SK-N-SH (cell line): ENCODE data around the gene ZNF410.

Experiments used
- MXI1 ChIP-seq: IDR thresholded peaks from 2 replicates; pipeline ENCODE4 v1.6.1; 2012; ENCODE audit warnings: mild to moderate bottlenecking, low read depth, low read length, improper control_type of control experiment
- ZBTB33 ChIP-seq: IDR thresholded peaks from 2 replicates; pipeline ENCODE4 v1.4.0; 2012; ENCODE audit warnings: low read depth, borderline replicate concordance
- TF ChIP-seq, protein P1 (sequence below): fragments of 200-600 bp; sonication (generic); IDR thresholded peaks from 2 replicates; pipeline ENCODE4 v1.6.1; 2017; ENCODE audit warnings: antibody characterized with exemption, mild to moderate bottlenecking, moderate library complexity

- TF ChIP-seq MXI1 (no peak), ZBTB33 (no peak)
- TF ChIP-seq, protein P1, sequence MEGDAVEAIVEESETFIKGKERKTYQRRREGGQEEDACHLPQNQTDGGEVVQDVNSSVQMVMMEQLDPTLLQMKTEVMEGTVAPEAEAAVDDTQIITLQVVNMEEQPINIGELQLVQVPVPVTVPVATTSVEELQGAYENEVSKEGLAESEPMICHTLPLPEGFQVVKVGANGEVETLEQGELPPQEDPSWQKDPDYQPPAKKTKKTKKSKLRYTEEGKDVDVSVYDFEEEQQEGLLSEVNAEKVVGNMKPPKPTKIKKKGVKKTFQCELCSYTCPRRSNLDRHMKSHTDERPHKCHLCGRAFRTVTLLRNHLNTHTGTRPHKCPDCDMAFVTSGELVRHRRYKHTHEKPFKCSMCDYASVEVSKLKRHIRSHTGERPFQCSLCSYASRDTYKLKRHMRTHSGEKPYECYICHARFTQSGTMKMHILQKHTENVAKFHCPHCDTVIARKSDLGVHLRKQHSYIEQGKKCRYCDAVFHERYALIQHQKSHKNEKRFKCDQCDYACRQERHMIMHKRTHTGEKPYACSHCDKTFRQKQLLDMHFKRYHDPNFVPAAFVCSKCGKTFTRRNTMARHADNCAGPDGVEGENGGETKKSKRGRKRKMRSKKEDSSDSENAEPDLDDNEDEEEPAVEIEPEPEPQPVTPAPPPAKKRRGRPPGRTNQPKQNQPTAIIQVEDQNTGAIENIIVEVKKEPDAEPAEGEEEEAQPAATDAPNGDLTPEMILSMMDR: no peak
These were observed 58.6 kb downstream of the ZNF410 start for GRCh38 chr14:73945159-73945670.
